ENCODE measurements around the gene ARRDC4.

Gene ARRDC4, protein sequence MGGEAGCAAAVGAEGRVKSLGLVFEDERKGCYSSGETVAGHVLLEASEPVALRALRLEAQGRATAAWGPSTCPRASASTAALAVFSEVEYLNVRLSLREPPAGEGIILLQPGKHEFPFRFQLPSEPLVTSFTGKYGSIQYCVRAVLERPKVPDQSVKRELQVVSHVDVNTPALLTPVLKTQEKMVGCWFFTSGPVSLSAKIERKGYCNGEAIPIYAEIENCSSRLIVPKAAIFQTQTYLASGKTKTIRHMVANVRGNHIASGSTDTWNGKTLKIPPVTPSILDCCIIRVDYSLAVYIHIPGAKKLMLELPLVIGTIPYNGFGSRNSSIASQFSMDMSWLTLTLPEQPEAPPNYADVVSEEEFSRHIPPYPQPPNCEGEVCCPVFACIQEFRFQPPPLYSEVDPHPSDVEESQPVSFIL

DNA sequence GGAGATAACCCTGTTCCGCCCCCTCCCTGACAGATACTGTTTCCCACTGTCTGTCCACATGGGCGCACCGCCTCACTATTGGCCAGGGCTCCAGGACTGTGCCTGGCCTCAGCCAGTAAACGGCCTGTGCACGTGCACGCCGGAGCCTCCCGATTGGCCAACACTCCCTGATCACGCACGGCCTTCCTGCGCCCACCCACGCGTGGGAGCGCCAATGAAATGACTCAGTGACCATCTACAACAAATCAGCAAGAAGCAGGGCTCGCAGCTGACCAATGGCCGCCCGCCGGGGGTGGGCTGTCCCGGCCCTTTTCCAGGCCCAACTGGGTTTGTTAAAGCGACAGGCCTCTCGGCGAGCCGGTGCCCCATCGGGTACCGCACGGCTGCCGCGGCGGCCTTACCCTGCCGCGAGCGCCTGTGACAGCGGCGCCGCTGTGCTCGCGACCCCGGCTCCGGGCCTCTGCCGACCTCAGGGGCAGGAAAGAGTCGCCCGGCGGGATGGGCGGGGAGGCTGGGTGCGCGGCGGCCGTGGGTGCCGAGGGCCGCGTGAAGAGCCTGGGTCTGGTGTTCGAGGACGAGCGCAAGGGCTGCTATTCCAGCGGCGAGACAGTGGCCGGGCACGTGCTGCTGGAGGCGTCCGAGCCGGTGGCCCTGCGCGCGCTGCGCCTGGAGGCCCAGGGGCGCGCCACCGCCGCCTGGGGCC is at the start of gene ARRDC4:
Gene ARRDC4 (plus strand): TSS at position 340 of the 703 bp plus-strand sequence. CDS start 159 bp downstream, at position 499.
- peak; percentile 58 for DNase-seq (ENCODE audit: low spot score)
- TF ChIP-seq, protein P1, sequence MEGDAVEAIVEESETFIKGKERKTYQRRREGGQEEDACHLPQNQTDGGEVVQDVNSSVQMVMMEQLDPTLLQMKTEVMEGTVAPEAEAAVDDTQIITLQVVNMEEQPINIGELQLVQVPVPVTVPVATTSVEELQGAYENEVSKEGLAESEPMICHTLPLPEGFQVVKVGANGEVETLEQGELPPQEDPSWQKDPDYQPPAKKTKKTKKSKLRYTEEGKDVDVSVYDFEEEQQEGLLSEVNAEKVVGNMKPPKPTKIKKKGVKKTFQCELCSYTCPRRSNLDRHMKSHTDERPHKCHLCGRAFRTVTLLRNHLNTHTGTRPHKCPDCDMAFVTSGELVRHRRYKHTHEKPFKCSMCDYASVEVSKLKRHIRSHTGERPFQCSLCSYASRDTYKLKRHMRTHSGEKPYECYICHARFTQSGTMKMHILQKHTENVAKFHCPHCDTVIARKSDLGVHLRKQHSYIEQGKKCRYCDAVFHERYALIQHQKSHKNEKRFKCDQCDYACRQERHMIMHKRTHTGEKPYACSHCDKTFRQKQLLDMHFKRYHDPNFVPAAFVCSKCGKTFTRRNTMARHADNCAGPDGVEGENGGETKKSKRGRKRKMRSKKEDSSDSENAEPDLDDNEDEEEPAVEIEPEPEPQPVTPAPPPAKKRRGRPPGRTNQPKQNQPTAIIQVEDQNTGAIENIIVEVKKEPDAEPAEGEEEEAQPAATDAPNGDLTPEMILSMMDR (IDR thresholded peaks at IDR 0.05; ENCODE audit: extremely low read depth, missing control alignments), result no peak

DNA sequence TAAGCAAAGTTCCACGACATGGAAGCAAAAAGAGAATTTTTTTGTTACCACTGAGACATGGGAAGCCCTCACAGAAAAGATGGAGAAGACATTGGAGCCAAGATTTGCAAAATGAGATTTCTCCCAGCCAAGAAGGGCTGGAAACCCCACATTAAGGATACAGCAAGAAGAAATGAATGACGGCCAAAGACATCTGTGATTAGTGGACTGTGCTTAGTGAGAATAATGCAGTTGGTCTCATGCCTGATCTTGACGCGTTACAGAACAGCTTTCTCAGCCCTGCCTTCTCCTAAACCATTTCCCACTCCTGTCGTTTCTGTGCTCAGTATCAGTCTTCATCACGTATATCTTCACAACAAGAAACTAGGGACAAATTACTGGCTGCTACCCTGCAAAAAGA is 45.8 kb upstream of the ARRDC4 start:
- TF ChIP-seq, protein P1 (IDR thresholded peaks at IDR 0.05; ENCODE audit: extremely low read depth, missing control alignments), result no peak
- no peak for DNase-seq (ENCODE audit: low spot score)

DNA sequence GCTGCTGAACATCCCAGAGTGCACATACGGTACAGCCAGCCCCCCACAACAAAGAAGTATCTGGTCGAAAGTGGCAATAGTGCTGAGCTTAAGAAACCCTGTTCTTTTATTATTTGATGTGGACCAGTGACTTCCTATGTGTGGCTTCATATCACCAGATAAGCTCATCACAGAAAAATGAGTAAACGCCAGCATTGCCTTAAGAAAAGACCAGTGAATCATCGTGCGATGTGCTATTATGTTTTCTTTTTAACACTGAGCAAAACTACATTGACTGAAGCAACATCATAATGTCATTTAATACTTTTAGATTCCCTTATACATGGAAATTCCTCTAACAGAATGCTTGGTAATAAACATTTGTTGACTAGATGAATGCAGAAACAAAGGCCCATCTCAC is 45.2 kb upstream of the ARRDC4 start:
- no peak for DNase-seq (ENCODE audit: low spot score)
- TF ChIP-seq, protein P1 (IDR thresholded peaks at IDR 0.05; ENCODE audit: extremely low read depth, missing control alignments), result no peak

DNA sequence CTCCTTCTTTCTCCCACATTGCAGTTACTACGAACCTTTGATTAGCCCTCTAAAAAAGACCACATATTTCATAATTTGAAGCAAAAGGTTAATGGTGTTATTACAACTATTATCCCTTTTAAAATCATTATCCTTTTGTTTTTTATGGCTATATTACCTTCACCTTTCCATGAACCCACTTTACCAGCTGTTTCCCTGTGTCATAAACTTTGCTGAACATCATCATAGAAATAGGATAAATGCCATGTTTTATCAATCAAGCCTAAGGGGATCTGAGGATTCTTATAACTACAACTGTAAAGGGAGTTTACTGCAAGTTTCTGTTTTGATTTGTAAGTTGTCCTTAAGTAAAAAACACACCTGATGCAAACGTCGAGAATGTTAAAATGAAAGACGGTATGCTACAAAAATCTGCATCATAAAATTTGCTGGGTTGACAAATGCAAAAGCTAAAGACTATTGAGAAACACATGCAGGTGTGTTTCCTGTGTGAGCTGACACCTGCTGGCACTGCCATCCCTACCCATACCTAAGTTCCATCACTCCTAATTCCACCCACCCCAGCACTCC is 39.1 kb upstream of the ARRDC4 start:
- TF ChIP-seq, protein P1 (IDR thresholded peaks at IDR 0.05; ENCODE audit: extremely low read depth, missing control alignments), result no peak
- no peak for DNase-seq (ENCODE audit: low spot score)

DNA sequence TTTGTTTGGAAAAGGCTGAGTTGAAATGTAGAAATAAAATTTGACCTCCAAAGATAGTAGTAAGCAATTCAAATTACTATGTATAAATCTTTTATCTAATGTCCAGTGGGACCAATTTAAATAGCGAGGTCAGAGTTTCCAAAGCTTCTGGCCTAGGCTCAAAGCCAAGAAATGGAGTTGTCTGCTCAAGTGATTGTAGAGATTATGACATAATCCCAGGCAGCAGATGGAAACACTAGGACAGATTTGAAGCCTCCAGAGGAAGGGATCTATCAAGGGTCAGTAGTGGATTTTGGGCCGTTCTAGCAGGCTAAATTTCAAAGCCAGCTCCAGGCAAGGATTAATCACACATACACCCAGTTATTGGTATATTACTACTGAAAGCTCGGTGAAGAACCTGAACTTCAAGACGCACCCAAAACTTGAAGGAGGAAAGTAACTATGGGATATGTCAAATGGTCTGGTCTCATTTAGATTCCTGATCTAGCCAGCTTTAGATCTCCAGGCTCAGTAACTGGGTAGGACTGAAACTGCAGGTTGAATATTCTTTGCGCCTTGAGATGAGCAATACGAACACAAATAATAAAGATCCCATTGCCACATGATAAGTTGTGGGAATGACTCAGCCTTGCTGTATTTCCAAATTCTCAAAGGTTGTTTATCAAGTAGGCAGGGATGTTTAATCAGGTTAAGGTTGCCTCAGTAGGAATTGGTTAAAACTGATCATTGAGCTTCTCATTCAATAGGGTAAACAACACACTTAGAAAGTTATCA is 30.9 kb upstream of the ARRDC4 start:
- TF ChIP-seq, protein P1 (IDR thresholded peaks at IDR 0.05; ENCODE audit: extremely low read depth, missing control alignments), result no peak
- DNase-seq (ENCODE audit: low spot score), result no peak

DNA sequence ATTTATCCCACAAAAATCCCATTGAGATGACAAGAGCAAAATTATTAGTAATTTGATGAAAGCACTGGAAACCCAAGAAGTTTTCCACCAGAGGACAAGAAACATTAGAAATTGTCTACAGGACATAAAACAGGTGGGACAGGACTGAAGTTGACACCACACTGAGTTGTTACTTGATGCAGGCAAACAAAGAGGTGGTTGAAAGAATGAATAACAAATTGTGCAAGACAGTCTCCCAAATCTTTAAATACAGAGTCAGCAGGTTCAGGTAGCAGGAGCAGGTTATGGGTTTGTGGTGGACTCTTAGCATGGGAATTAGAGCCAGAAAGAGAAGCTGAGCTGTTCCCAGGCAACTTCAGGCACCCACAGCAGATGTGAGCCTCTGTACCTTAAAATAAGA is 30.3 kb upstream of the ARRDC4 start:
- TF ChIP-seq, protein P1 (IDR thresholded peaks at IDR 0.05; ENCODE audit: extremely low read depth, missing control alignments), result no peak
- DNase-seq (ENCODE audit: low spot score), result no peak
